Suprapubic skin (tissue), 4 donors: ENCODE measurements around the gene RAB32. TPM values are rescaled to one million over a fixed set of nuclear protein-coding genes. Genes with fewer than 3 reads are reported as not detected.
A peak's percentile ranks its signal among the peaks of the same experiment; 100 is the strongest.

Experiments
- DNase-seq, 2 donors: peaks; one replicate each; pipeline ENCODE4 v3.0.0-alpha.2; 2019; ENCODE audit warnings: low spot score in 2 of 2
- H3K27ac ChIP-seq: fragments of 200-600 bp; sonication (generic); one replicate; pipeline ENCODE4 v1.5.1; 2019
- H3K27me3 ChIP-seq: fragments of 200-600 bp; sonication (generic); one replicate; pipeline ENCODE4 v1.5.1; 2019
- H3K36me3 ChIP-seq: fragments of 200-600 bp; sonication (generic); one replicate; pipeline ENCODE4 v1.5.1; 2019
- H3K4me1 ChIP-seq: fragments of 200-600 bp; sonication (generic); one replicate; pipeline ENCODE4 v1.5.1; 2019
- H3K4me3 ChIP-seq: fragments of 200-600 bp; sonication (generic); one replicate; pipeline ENCODE4 v1.5.1; 2019; ENCODE audit warnings: mild to moderate bottlenecking
- H3K9me3 ChIP-seq: fragments of 200-600 bp; sonication (generic); one replicate; pipeline ENCODE4 v1.5.1; 2019
- CTCF ChIP-seq, 2 donors: fragments of 200-600 bp in 1 of 2; fragments of 450-650 bp in 1 of 2; sonication (generic) in 1 of 2; IDR thresholded peaks; one replicate each; pipeline ENCODE4 v1.5.1; 2016 to 2019; ENCODE audit warnings: antibody characterized with exemption in 2 of 2, mild to moderate bottlenecking in 1 of 2, moderate library complexity in 1 of 2
- EP300 ChIP-seq: sonication (generic); formaldehyde crosslinking; IDR thresholded peaks from one replicate; pipeline ENCODE4 v1.6.1; 2017; ENCODE audit warnings: antibody characterized with exemption
- POLR2A ChIP-seq, 2 donors: fragments of 450-650 bp; IDR thresholded peaks; one replicate each; pipeline ENCODE4 v1.6.1; 2017; ENCODE audit warnings: antibody characterized with exemption in 2 of 2, mild to moderate bottlenecking in 2 of 2, moderate library complexity in 2 of 2
- POLR2AphosphoS5 ChIP-seq, 3 donors: sonication (generic); formaldehyde crosslinking; IDR thresholded peaks; one replicate each; pipeline ENCODE4 v1.6.1; 2017; ENCODE audit warnings: antibody characterized with exemption in 3 of 3
- WGBS: methylation state at CpG from one replicate; pipeline ENCODE4 v1.1.5; 2018; 5-methylcytosine and 5-hydroxymethylcytosine counted together
- total RNA-seq, 4 donors: library from RNA; depleted of rRNA; stranded (reverse); fragments of >200 nt; gene quantifications; one replicate each; pipeline ENCODE4 v1.1.0, GENCODE V29; 2016

RAB32 gene
- total RNA-seq, 4 donors from 2014 or later = 5.9 to 20.3 (median 13.4) TPM

GRCh38 chr6:146546443-146547043, 2.9 kb downstream of the RAB32 start:
- no peaks in the 10 kb centered on the region for H3K27me3 ChIP-seq
- H3K27ac ChIP-seq = peak overlapping the region; percentile 98
- peaks cover under 1% of the 10 kb centered on the region for H3K36me3 ChIP-seq
- peaks cover 51% of the 10 kb centered on the region for H3K4me1 ChIP-seq
- 23% methylated on average over 3 of the region's 3 CpGs for WGBS
- DNase-seq = no peak
- TF ChIP-seq EP300 (no peak), CTCF (IDR thresholded peaks at IDR 0.05) (no peak), POLR2AphosphoS5 (IDR thresholded peaks at IDR 0.05) (no peak), POLR2A (IDR thresholded peaks at IDR 0.05) (no peak)
- H3K9me3 ChIP-seq = no peaks in the 10 kb centered on the region
- peak overlapping the region; percentile 76 for H3K4me3 ChIP-seq

- H3K4me3 ChIP-seq = no peak overlapping the region
- WGBS = 83% methylated on average over 2 of the region's 2 CpGs
- no peak overlapping the region for H3K27ac ChIP-seq
- no peaks in the 10 kb centered on the region for H3K9me3 ChIP-seq
- no peaks in the 10 kb centered on the region for H3K27me3 ChIP-seq
- H3K36me3 ChIP-seq = peaks cover 5% of the 10 kb centered on the region
- DNase-seq = no peak
- TF ChIP-seq CTCF (IDR thresholded peaks at IDR 0.05) = no peak
- TF ChIP-seq POLR2AphosphoS5 (IDR thresholded peaks at IDR 0.05) = no peak
- no peak for TF ChIP-seq EP300
- TF ChIP-seq POLR2A (IDR thresholded peaks at IDR 0.05) = no peak
- H3K4me1 ChIP-seq = peaks cover 53% of the 10 kb centered on the region
These were observed 4.3 kb downstream of the RAB32 start for GRCh38 chr6:146547889-146548288.

- H3K9me3 ChIP-seq = no peaks in the 10 kb centered on the region
- TF ChIP-seq CTCF (IDR thresholded peaks at IDR 0.05) (no peak), POLR2AphosphoS5 (IDR thresholded peaks at IDR 0.05) (no peak), EP300 (no peak), POLR2A (IDR thresholded peaks at IDR 0.05) (no peak)
- 95% methylated on average over 2 of the region's 2 CpGs for WGBS
These were observed 5.3 kb downstream of the RAB32 start for GRCh38 chr6:146548898-146549374.

GRCh38 chr6:146550911-146551310, 7.3 kb downstream of the RAB32 start:
- Histone ChIP-seq H3K36me3 (peaks cover 18% of the 10 kb centered on the region), H3K4me3 (no peak overlapping the region), H3K27me3 (no peaks in the 10 kb centered on the region), H3K4me1 (peaks cover 30% of the 10 kb centered on the region), H3K9me3 (no peaks in the 10 kb centered on the region), H3K27ac (no peak overlapping the region)
- no peak for TF ChIP-seq POLR2A (IDR thresholded peaks at IDR 0.05)
- TF ChIP-seq POLR2AphosphoS5 (IDR thresholded peaks at IDR 0.05) = no peak
- no peak for TF ChIP-seq CTCF (IDR thresholded peaks at IDR 0.05)
- TF ChIP-seq EP300 = no peak
- DNase-seq = no peak
- 48% methylated on average over 6 of the region's 6 CpGs for WGBS

More at GRCh38 chr6:146548898-146549374, 5.3 kb downstream of the RAB32 start:
- Histone ChIP-seq H3K4me1 (peaks cover 50% of the 10 kb centered on the region), H3K4me3 (no peak overlapping the region), H3K36me3 (peaks cover 5% of the 10 kb centered on the region), H3K27me3 (no peaks in the 10 kb centered on the region), H3K27ac (no peak overlapping the region)
- DNase-seq = no peak

- peaks cover 24% of the 10 kb centered on the region for H3K4me1 ChIP-seq
- H3K9me3 ChIP-seq = no peaks in the 10 kb centered on the region
- TF ChIP-seq CTCF (IDR thresholded peaks at IDR 0.05) (no peak), POLR2AphosphoS5 (IDR thresholded peaks at IDR 0.05) (no peak), EP300 (no peak), POLR2A (IDR thresholded peaks at IDR 0.05) (no peak)
- peaks cover 18% of the 10 kb centered on the region for H3K36me3 ChIP-seq
- no peaks in the 10 kb centered on the region for H3K27me3 ChIP-seq
- no peak overlapping the region for H3K27ac ChIP-seq
- DNase-seq = no peak
- no peak overlapping the region for H3K4me3 ChIP-seq
- 83% methylated on average over 7 of the region's 7 CpGs for WGBS
These were observed 7.9 kb downstream of the RAB32 start for GRCh38 chr6:146551545-146551944.
